Measurements from ENCODE around the gene NCK2.
A peak's percentile ranks its signal among the peaks of the same experiment; 100 is the strongest.

NCK2 gene

GRCh38 chr2:105779394-105779793 lies 34.7 kb downstream of the NCK2 start:
- no peak for DNase-seq

DNA sequence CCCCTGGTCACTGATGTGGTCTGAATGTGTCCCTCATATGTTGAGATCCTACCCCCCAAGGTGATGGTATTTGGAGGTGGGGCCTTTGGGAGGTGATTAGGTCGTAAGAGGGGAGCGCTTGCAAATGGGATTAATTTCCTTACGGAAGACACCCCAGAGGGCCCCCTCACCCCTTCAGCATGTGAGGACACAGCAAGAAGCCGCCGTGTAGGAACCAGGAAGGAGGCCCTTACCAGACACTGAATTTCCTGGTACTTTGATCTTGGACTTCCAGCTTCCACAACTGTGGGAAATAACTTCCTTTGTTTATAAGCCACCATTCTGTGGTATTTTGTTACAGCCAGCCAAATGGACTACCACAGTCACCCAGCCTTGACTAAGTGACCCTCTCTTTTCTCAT lies 35.9 kb downstream of the NCK2 start:
- no peak for DNase-seq

GRCh38 chr2:105781274-105781978 lies 36.7 kb downstream of the NCK2 start:
- no peak for DNase-seq

- DNase-seq, result no peak
Measured at GRCh38 chr2:105782123-105782522, 37.4 kb downstream of the NCK2 start.

DNA sequence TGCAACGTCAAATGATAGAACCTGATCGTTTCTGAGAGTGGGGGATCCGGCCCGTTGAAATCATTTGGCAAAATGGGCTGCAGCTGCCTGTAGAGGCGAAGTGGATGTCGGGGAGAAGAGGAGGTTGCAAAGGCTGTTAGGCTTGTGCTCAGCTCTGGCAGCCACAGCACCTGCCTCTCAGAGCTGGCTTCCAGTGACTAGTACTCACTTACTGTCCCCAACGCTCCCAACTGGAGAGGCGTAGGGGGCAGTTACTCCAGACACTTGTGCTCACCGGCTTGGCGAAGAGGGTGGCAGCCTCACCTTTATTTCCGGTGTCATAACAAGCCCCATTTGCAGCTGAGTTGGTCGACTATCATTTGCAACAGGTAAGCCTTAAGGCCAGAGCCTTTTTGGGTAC lies 37.9 kb downstream of the NCK2 start:
- DNase-seq, result no peak

GRCh38 chr2:105783151-105783738 lies 38.5 kb downstream of the NCK2 start:
- DNase-seq, result no peak

- DNase-seq, result no peak
Measured at GRCh38 chr2:105783972-105784371, 39.3 kb downstream of the NCK2 start.

- DNase-seq, result no peak
Measured at GRCh38 chr2:105784589-105784988, 39.9 kb downstream of the NCK2 start.

DNA sequence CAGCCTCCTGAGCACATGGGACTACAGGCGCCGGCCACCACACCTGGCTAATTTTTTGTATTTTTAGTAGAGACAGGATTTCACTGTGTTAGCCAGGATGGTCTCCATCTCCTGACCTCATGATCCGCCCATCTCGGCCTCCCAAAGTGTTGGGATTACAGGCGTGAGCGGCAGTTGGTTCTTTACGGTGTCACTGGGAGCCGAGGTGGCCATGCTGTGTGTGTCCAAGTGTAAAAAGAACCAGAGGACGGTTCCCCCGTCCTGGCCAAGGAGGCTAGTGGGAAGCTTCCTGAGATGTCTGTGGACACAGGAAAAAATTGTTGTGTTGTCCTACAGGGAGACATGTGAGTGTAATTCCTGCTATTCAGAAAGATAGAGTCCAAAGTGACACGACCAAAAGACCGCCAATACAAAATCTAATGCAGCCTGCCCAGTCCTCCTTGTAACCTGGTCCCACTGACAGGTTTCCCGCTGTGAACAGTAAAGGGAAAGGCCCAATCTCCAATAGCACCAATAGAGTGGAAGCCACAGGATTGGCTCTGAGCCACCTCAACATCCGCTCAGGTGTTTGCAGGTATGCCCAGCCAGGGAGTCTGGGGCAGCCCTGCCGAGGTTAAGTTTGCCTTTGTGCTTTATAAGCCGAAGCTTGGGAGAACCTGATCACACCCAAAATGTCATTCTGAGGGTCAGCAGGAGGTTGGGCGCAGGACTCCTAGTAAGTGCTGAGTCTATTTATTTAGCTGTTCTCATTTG lies 40.6 kb downstream of the NCK2 start:
- DNase-seq, result no peak

GRCh38 chr2:105786231-105787230 lies 41.8 kb downstream of the NCK2 start:
- no peak for DNase-seq

- peak; percentile 65 for DNase-seq
Measured at GRCh38 chr2:105787376-105788318, 42.9 kb downstream of the NCK2 start.

DNA sequence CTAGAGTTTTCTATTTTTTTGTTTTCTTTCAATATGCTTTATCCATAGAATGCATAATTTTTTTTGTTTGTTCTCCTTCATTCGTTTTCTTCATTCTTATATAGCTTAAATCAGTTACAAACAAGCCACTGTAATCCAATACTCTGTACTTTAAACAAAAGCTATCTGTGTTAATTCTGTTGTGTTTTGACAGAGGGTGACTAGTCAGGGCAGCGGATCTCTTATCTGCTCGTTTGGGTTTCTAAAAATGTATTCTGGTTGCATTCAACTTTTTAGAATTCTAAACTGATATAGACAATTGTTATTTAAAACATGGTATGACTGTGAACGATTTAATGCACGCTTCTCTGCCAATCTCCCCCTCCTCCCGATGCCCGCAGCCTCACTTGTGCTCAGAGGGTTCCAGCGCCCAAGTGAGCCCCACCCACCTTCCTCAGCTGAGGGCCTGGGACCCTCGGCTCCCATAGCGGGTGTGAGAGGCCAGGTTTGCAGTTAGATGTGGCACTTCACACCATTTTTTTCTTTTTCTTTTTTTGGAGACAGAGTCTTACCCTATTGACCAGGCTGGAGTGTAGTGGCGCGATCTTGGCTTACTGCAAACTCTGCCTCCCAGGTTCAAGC lies 44.1 kb downstream of the NCK2 start:
- DNase-seq, result no peak

DNA sequence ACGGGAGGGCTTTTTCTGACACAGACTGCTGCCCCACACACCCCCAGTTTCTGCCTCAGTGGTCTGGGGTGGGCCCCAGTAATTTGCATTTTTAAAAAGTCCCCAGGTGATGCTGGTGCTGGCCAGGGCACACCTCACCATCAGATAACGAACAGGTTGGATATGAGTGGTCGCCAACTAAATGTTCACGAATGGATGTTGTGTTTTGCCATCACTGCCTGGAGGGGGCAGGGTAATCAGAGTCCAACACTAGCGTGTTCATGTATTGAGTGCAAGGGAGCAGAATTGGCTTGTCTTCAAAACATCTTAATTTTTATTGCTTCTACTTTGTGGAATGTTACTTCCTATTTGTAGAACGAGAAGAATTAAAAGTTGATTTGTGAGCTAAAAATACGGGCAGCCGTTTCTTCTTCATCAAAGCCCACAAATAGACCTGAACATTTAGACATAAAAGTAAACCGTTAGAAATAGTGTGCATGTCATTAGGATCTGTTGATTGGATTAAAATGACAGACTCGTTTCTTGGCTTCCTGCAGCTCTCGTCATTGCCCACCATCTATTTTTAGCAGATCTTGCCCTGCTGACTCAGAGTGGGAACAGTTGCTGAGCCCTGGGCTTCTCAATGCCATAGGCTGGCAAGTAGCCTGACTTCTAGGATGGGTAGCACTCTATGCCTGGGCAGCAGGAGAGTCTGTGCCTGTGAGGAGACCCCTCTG lies 45.2 kb downstream of the NCK2 start:
- DNase-seq, result peak; percentile 69

- DNase-seq, result no peak
Measured at GRCh38 chr2:105790461-105791149, 45.9 kb downstream of the NCK2 start.

DNA sequence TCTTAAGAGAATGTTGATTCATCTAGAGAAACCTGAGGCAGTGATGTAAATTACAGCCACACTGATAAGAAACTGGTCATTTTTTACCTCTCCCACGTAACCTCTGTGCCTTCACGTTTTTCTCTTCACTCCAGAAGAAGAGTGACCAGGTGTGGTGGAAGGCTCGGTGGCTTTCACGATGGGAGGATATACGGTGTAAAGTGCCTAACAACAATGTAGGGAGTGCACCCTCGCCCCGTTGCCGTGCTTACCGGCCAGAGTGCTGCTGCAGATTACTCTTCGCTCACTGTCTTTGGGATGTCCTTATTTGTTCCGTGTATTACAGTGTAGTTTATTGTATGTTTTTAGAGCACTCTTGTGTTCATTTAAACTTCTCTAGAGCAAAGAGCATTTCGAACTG lies 46.5 kb downstream of the NCK2 start:
- DNase-seq, result no peak

GRCh38 chr2:105792561-105792960 lies 47.8 kb downstream of the NCK2 start:
- DNase-seq, result no peak

GRCh38 chr2:105793196-105793975 lies 48.7 kb downstream of the NCK2 start:
- DNase-seq, result no peak

- no peak for DNase-seq
Measured at GRCh38 chr2:105794926-105795574, 50.3 kb downstream of the NCK2 start.

- DNase-seq, result peak; percentile 18
Measured at GRCh38 chr2:105795575-105795934, 50.8 kb downstream of the NCK2 start.

Measured in stimulated activated naive CD4-positive, alpha-beta T cell treated with Interleukin-2 at 50 U/mL for 16 hours (primary cell).